Mesendoderm (in vitro differentiated cells): ENCODE results near the gene FAM81B.
A peak's percentile ranks its signal among the peaks of the same experiment; 100 is the strongest.
"Not testable (repeated sequence)": the region's sequence is repeated elsewhere in the genome, so short reads cannot be mapped to it uniquely, and the experiment has no call there.

Experiments used
- DNase-seq: peaks from one replicate; pipeline ENCODE4 v3.0.0; 2013
- H2AK5ac ChIP-seq: 2 replicates; pipeline ENCODE4 v1.6.1; 2013; ENCODE audit warnings: low read length, inconsistent platforms
- H2BK120ac ChIP-seq: 2 replicates; pipeline ENCODE4 v1.6.1; 2013; ENCODE audit warnings: low read depth, mild to moderate bottlenecking, low read length, moderate library complexity, mixed read lengths
- H2BK15ac ChIP-seq: replicated peaks from 2 replicates; pipeline ENCODE4 v1.6.1; 2013; ENCODE audit warnings: low read depth, mild to moderate bottlenecking, moderate library complexity
- H2BK5ac ChIP-seq: 2 replicates; pipeline ENCODE4 v1.6.1; 2013; ENCODE audit warnings: low read length, inconsistent platforms
- H3K18ac ChIP-seq: 2 replicates; pipeline ENCODE4 v1.6.1; 2013; ENCODE audit warnings: mild to moderate bottlenecking, low read length, mixed read lengths
- H3K23ac ChIP-seq: one replicate; pipeline ENCODE4 v1.6.1; 2013; ENCODE audit warnings: low read length
- H3K27ac ChIP-seq: 2 replicates; pipeline ENCODE4 v1.5.1; 2013; ENCODE audit warnings: low read depth, mild to moderate bottlenecking, inconsistent platforms, low read length, moderate library complexity
- H3K27me3 ChIP-seq: 2 replicates; pipeline ENCODE4 v1.6.1; 2013; ENCODE audit warnings: low read length, control low read depth, mild to moderate bottlenecking, inconsistent platforms; ENCODE audit not compliant: insufficient read depth, poor library complexity
- H3K36me3 ChIP-seq: 2 replicates; pipeline ENCODE4 v1.6.1; 2013; ENCODE audit warnings: low read length, inconsistent platforms; ENCODE audit not compliant: control insufficient read depth, insufficient read depth
- H3K4ac ChIP-seq: one replicate; pipeline ENCODE4 v1.6.1; 2013; ENCODE audit warnings: low read depth, mild to moderate bottlenecking, low read length, moderate library complexity
- H3K4me1 ChIP-seq: 2 replicates; pipeline ENCODE4 v1.6.1; 2013; ENCODE audit warnings: low read depth, low read length, inconsistent platforms; ENCODE audit not compliant: control insufficient read depth
- H3K4me2 ChIP-seq: 2 replicates; pipeline ENCODE4 v1.6.1; 2013; ENCODE audit warnings: low read length
- H3K4me3 ChIP-seq: 2 replicates; pipeline ENCODE4 v1.5.1; 2013; ENCODE audit warnings: mild to moderate bottlenecking, low read length
- H3K56ac ChIP-seq: one replicate; pipeline ENCODE4 v1.6.1; 2013; ENCODE audit warnings: low read length
- H3K79me1 ChIP-seq: 2 replicates; pipeline ENCODE4 v1.6.1; 2013; ENCODE audit warnings: low read length, inconsistent platforms
- H3K79me2 ChIP-seq: 2 replicates; pipeline ENCODE4 v1.6.1; 2013; ENCODE audit warnings: mild to moderate bottlenecking, low read length; ENCODE audit not compliant: control insufficient read depth, insufficient read depth
- H3K9ac ChIP-seq: 2 replicates; pipeline ENCODE4 v1.6.1; 2013; ENCODE audit warnings: low read length, inconsistent platforms
- H4K5ac ChIP-seq: one replicate; pipeline ENCODE4 v1.6.1; 2013; ENCODE audit warnings: low read length
- H4K8ac ChIP-seq: one replicate; pipeline ENCODE4 v1.6.1; 2013; ENCODE audit warnings: low read depth, mild to moderate bottlenecking, control low read depth, low read length, moderate library complexity
- WGBS: extraction: QIAGEN DNeasy Blood & Tissue Kit; methylation state at CpG from one replicate; pipeline ENCODE4 v1.1.7; 2013; ENCODE audit warnings: low lambda C conversion rate, missing lambda C conversion rate; ENCODE audit not compliant: insufficient coverage; ENCODE audit errors: extremely low coverage; 5-methylcytosine and 5-hydroxymethylcytosine counted together

FAM81B gene

GRCh38 chr5:95391965-95392364 lies 799 bp downstream of the FAM81B start:
- not testable (repeated sequence) for H3K79me2 ChIP-seq, DNase-seq, H3K27ac ChIP-seq, H3K4me2 ChIP-seq, H2AK5ac ChIP-seq, H3K23ac ChIP-seq, H2BK120ac ChIP-seq, H3K36me3 ChIP-seq, H4K8ac ChIP-seq, H2BK5ac ChIP-seq, H3K18ac ChIP-seq, H4K5ac ChIP-seq, H3K4me3 ChIP-seq, H2BK15ac ChIP-seq, H3K56ac ChIP-seq, H3K27me3 ChIP-seq, H3K4me1 ChIP-seq, H3K4ac ChIP-seq, H3K79me1 ChIP-seq, H3K9ac ChIP-seq
- no CpG with 5 or more reads among the region's 3 CpGs for WGBS

- Histone ChIP-seq H3K27ac (no peak overlapping the region), H3K56ac (no peak overlapping the region), H3K79me1 (no peaks in the 10 kb centered on the region), H3K18ac (no peak overlapping the region), H3K4me3 (no peak overlapping the region), H2BK15ac (no peak overlapping the region), H3K9ac (no peak overlapping the region), H3K23ac (no peak overlapping the region), H4K8ac (no peak overlapping the region), H2AK5ac (no peak overlapping the region), H3K4me2 (no peak overlapping the region), H3K4ac (no peak overlapping the region), H2BK5ac (no peak overlapping the region), H4K5ac (no peak overlapping the region), H3K79me2 (no peaks in the 10 kb centered on the region), H3K4me1 (no peaks in the 10 kb centered on the region), H2BK120ac (no peak overlapping the region), H3K27me3 (no peaks in the 10 kb centered on the region), H3K36me3 (no peaks in the 10 kb centered on the region)
- WGBS, result no CpG with 5 or more reads among the region's 1 CpG
- peak; percentile 81 for DNase-seq
Measured at GRCh38 chr5:95392593-95393182, 1.5 kb downstream of the FAM81B start.

GRCh38 chr5:95393279-95393678 lies 2.1 kb downstream of the FAM81B start:
- no peak overlapping the region for H2BK120ac ChIP-seq
- H3K4ac ChIP-seq, result no peak overlapping the region
- no peaks in the 10 kb centered on the region for H3K4me1 ChIP-seq
- H2BK15ac ChIP-seq, result no peak overlapping the region
- H3K79me1 ChIP-seq, result no peaks in the 10 kb centered on the region
- no peak overlapping the region for H3K18ac ChIP-seq
- WGBS, result no CpG with 5 or more reads among the region's 1 CpG
- no peak overlapping the region for H3K27ac ChIP-seq
- H3K79me2 ChIP-seq, result no peaks in the 10 kb centered on the region
- DNase-seq, result no peak
- no peak overlapping the region for H3K56ac ChIP-seq
- H3K4me3 ChIP-seq, result no peak overlapping the region
- no peaks in the 10 kb centered on the region for H3K27me3 ChIP-seq
- H3K23ac ChIP-seq, result no peak overlapping the region
- H4K5ac ChIP-seq, result no peak overlapping the region
- H3K4me2 ChIP-seq, result no peak overlapping the region
- no peak overlapping the region for H2BK5ac ChIP-seq
- no peak overlapping the region for H2AK5ac ChIP-seq
- no peak overlapping the region for H4K8ac ChIP-seq
- no peaks in the 10 kb centered on the region for H3K36me3 ChIP-seq
- H3K9ac ChIP-seq, result no peak overlapping the region

- no peak overlapping the region for H2BK120ac ChIP-seq
- WGBS, result no CpG with 5 or more reads among the region's 1 CpG
Measured at GRCh38 chr5:95398989-95399388, 7.8 kb downstream of the FAM81B start.

GRCh38 chr5:95401626-95402025 lies 10.5 kb downstream of the FAM81B start:
- Histone ChIP-seq H3K56ac (no peak overlapping the region), H4K8ac (no peak overlapping the region), H3K4me2 (no peak overlapping the region), H2AK5ac (no peak overlapping the region), H3K4me3 (no peak overlapping the region), H3K27me3 (no peaks in the 10 kb centered on the region), H3K4ac (no peak overlapping the region), H2BK5ac (no peak overlapping the region), H3K4me1 (no peaks in the 10 kb centered on the region), H3K9ac (no peak overlapping the region), H3K23ac (no peak overlapping the region), H3K79me2 (no peaks in the 10 kb centered on the region), H3K36me3 (no peaks in the 10 kb centered on the region), H2BK120ac (peak overlapping the region; percentile 33), H3K18ac (no peak overlapping the region), H4K5ac (no peak overlapping the region), H3K79me1 (no peaks in the 10 kb centered on the region), H3K27ac (no peak overlapping the region), H2BK15ac (peak overlapping the region; percentile 61)
- WGBS, result no CpG with 5 or more reads among the region's 3 CpGs
- no peak for DNase-seq

More at GRCh38 chr5:95398989-95399388, 7.8 kb downstream of the FAM81B start:
- no peak overlapping the region for H3K23ac ChIP-seq
- H2AK5ac ChIP-seq, result no peak overlapping the region
- H3K79me2 ChIP-seq, result no peaks in the 10 kb centered on the region
- H3K4me2 ChIP-seq, result no peak overlapping the region
- H3K4me3 ChIP-seq, result no peak overlapping the region
- no peaks in the 10 kb centered on the region for H3K79me1 ChIP-seq
- H2BK15ac ChIP-seq, result no peak overlapping the region
- no peak overlapping the region for H4K8ac ChIP-seq
- H2BK5ac ChIP-seq, result no peak overlapping the region
- no peak overlapping the region for H3K27ac ChIP-seq
- no peak overlapping the region for H3K56ac ChIP-seq
- no peaks in the 10 kb centered on the region for H3K36me3 ChIP-seq
- no peak for DNase-seq
- no peak overlapping the region for H3K9ac ChIP-seq
- H4K5ac ChIP-seq, result no peak overlapping the region
- H3K4me1 ChIP-seq, result no peaks in the 10 kb centered on the region
- H3K18ac ChIP-seq, result no peak overlapping the region
- no peaks in the 10 kb centered on the region for H3K27me3 ChIP-seq
- no peak overlapping the region for H3K4ac ChIP-seq

GRCh38 chr5:95403996-95404395 lies 12.8 kb downstream of the FAM81B start:
- H3K27ac ChIP-seq, result no peak overlapping the region
- no peak overlapping the region for H3K23ac ChIP-seq
- H2BK120ac ChIP-seq, result no peak overlapping the region
- no peak overlapping the region for H3K4me3 ChIP-seq
- H3K4me2 ChIP-seq, result no peak overlapping the region
- no CpG with 5 or more reads among the region's 1 CpG for WGBS
- H3K36me3 ChIP-seq, result no peaks in the 10 kb centered on the region
- no peaks in the 10 kb centered on the region for H3K79me2 ChIP-seq
- no peaks in the 10 kb centered on the region for H3K27me3 ChIP-seq
- no peak overlapping the region for H4K5ac ChIP-seq
- H3K4me1 ChIP-seq, result no peaks in the 10 kb centered on the region
- no peak overlapping the region for H2BK5ac ChIP-seq
- no peak overlapping the region for H2AK5ac ChIP-seq
- no peak overlapping the region for H3K56ac ChIP-seq
- H4K8ac ChIP-seq, result no peak overlapping the region
- H2BK15ac ChIP-seq, result no peak overlapping the region
- DNase-seq, result no peak
- no peak overlapping the region for H3K9ac ChIP-seq
- H3K4ac ChIP-seq, result no peak overlapping the region
- H3K18ac ChIP-seq, result no peak overlapping the region
- no peaks in the 10 kb centered on the region for H3K79me1 ChIP-seq
